Epithelial cell of proximal tubule (primary cell): ENCODE data around the gene CALML3. TPM values are rescaled to one million over a fixed set of nuclear protein-coding genes. Genes with fewer than 3 reads are reported as not detected.

Experiments
- DNase-seq: peaks from one replicate; pipeline ENCODE4 v3.0.0-alpha.2; 2011; ENCODE audit warnings: low read depth
- H3K4me3 ChIP-seq: 2 replicates; pipeline ENCODE4 v1.5.1; 2011; ENCODE audit warnings: low read depth, mild to moderate bottlenecking, low read length
- total RNA-seq: library from RNA; depleted of rRNA; stranded (reverse); fragments of >200 nt; gene quantifications from 2 replicates; pipeline ENCODE4 v1.2.3, GENCODE V29; 2015
- TF ChIP-seq, protein P1 (sequence below): conservative IDR thresholded peaks from 2 replicates; pipeline ENCODE4 v1.5.1; 2012; ENCODE audit warnings: low read depth, mild to moderate bottlenecking, low read length

CALML3 gene
- total RNA-seq, 1 donor from 2014 or later: not detected

DNA sequence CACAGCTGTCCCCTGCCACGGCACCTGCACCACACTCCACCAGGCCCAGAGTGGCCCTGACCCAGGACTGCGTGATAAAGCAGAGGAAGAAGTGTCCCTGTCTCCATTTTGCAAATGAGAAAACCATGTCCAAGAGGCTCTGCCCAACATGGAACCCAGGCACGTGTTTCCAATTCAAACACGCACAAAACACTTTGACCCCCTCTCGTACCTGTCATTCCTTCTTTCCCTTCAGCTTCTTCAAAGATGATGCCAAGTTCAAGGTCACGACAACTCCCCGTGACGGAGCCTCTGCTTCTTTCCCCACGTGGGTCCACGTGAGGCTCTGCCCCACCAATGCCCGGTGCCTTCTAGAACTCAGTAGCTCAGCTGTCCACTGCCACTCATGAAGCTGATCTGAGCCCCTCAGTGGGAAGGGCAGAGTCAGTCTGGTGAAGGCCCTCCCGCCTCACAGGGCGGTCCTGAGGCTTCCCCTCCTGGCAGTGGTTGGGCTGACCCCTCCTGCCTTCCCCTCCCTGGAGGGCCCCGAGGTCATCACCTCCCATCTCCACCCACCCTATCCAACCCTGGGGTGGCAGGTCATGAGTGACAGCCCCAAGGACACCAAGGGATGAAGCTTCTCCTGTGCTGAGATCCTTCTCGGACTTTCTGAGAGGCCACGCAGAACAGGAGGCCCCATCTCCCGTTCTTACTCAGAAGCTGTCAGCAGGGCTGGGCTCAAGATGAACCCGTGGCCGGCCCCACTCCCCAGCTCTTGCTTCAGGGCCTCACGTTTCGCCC lies 44.4 kb upstream of the CALML3 start:
- TF ChIP-seq, protein P1, sequence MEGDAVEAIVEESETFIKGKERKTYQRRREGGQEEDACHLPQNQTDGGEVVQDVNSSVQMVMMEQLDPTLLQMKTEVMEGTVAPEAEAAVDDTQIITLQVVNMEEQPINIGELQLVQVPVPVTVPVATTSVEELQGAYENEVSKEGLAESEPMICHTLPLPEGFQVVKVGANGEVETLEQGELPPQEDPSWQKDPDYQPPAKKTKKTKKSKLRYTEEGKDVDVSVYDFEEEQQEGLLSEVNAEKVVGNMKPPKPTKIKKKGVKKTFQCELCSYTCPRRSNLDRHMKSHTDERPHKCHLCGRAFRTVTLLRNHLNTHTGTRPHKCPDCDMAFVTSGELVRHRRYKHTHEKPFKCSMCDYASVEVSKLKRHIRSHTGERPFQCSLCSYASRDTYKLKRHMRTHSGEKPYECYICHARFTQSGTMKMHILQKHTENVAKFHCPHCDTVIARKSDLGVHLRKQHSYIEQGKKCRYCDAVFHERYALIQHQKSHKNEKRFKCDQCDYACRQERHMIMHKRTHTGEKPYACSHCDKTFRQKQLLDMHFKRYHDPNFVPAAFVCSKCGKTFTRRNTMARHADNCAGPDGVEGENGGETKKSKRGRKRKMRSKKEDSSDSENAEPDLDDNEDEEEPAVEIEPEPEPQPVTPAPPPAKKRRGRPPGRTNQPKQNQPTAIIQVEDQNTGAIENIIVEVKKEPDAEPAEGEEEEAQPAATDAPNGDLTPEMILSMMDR: no peak
- DNase-seq: no peak
- H3K4me3 ChIP-seq: no peak overlapping the region

DNA sequence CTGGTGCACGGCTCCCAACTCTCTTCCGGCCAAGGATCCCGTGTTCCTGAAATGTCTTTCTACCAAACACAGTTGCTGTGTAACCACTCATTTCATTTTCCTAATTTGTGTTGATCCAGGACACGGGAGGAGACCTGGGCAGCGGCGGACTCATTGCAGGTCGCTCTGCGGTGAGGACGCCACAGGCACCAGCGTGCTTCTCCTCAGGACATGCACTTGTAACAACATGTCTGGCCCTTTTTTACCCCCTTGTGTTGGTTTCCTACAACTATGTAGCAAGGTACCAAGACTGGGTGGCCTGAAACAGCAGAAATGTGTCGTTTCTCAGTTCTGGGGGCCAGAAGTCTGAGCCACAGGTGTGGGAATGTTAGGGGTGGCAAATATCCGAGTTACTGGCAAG lies 43.6 kb upstream of the CALML3 start:
- TF ChIP-seq, protein P1: no peak
- no peak for DNase-seq
- no peak overlapping the region for H3K4me3 ChIP-seq

DNA sequence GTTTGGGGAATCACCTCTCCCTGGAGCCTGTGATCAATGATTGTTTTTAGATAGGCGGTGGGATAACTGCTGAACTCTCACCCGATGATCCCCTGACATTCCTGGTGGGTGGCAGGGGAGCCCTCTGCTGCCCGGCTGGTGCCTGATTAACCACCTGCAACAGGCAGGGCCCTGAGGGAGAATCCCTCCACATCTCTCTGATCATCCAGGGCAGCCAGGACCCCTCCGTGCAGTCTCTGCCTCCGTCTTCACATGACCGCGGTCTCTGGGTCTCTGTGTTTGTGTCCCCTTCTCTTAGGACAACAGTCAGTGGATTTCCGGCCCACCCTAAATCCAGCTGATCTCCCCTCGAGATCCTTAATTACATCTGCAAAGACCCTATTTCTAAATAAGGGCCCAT lies 42.7 kb upstream of the CALML3 start:
- DNase-seq: no peak
- TF ChIP-seq, protein P1: no peak

DNA sequence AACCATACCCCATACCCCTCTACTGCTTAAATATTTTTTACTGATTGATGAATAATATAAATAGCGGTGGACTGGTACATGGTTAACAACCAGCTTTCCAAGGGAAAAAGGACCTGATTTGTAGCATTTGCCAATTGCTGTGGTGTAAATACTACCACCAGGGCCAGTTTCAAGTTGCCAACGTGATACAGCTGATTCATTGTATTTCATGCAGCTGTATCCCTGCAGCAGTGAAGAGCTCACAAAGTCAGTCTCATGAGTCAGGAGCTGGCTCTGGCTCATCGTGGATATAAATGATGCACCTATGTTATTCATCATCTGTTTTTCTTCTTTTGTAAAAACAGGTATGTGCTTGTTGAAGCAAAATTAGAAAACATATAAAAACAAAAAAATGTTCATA lies 40.6 kb upstream of the CALML3 start:
- DNase-seq: no peak
- H3K4me3 ChIP-seq: no peak overlapping the region
- TF ChIP-seq, protein P1: no peak

More for the DNA sequence above, 42.7 kb upstream of the CALML3 start:
- H3K4me3 ChIP-seq: no peak overlapping the region

DNA sequence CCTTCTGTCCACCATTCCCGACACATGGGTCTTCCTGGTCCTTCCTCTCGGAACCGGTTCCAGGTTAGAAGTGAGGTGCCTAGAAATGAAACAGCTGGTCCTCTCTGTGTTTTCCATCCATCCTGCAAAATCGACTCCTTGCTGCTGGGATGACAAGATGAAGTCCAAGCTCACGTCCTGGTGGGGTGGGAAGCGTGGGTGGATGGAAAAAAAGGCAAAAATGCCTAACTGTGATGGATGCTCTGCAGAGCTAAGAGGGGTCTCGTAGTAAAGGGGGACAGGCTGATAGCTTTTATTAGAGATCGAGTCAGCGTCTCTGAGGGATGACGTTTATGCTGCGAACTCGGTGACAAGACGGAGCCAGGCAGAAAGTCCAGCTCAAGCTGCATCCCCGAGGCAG lies 39.5 kb upstream of the CALML3 start:
- no peak for DNase-seq
- TF ChIP-seq, protein P1: no peak

DNA sequence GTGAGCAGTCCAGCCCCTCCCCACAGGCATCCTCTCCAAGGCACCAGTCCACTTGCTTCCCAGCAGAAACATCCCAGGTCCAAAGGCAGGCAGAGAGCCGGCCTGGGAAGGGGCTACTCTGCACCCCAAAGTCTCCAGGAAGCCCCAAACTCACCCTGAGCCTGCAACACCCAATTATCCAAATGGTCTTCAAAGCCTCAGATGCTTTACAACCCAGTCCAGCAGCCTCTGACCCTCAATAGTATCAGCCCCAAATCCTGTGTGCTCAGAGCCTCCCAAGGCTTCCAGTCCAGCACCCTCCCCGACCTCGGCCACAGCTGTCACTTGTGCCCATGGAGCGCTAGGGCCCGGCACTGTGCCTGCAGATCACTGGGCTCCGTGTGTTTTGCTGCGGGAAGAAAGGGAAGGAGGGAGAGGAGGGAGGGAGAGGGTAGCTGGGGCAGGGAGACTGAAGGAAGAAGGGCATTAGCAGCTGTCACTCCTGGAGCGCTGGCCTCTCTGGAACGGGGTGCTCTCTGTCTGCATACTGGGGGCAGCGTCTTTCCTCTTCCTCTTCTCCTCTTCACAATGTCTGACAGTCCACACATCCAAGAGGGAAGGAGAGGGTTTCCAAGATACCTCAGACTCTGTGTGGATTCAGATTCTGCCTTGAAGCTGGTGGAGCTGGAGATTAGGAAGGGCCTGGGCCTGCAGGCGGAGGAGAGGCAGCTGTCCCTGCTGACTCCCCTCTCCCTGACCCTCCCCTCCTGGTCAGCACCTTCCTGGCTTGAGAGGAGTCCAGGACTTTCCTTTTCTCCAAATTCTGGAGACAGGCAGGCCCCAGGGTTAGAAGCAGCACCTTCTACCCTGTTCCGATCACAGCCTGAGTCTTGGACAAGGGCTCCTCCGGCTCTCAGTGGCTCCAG lies 38.6 kb upstream of the CALML3 start:
- TF ChIP-seq, protein P1: no peak
- no peak for DNase-seq
- no peak overlapping the region for H3K4me3 ChIP-seq

More for the DNA sequence above, 39.5 kb upstream of the CALML3 start:
- no peak overlapping the region for H3K4me3 ChIP-seq
